Keratinocyte (primary cell): ENCODE data around the gene SLCO3A1. TPM values are rescaled to one million over a fixed set of nuclear protein-coding genes. Genes with fewer than 3 reads are reported as not detected.

Experiments used
- DNase-seq: peaks from one replicate; pipeline ENCODE4 v3.0.0-alpha.2; 2011; ENCODE audit warnings: low read depth, missing footprints, low spot score
- FAIRE-seq: peaks from 2 replicates; lab custom pipeline; 2011; peaks lifted over from hg19 to GRCh38; lab: Jason Lieb, UNC
- H2AFZ ChIP-seq: 2 replicates; pipeline ENCODE4 v1.6.0; 2012; ENCODE audit warnings: low read length, control low read depth, inconsistent platforms; ENCODE audit not compliant: control insufficient read depth
- H3K27ac ChIP-seq: 2 replicates; pipeline ENCODE4 v1.5.1; 2011; ENCODE audit warnings: low read length; ENCODE audit not compliant: control insufficient read depth, insufficient read depth
- H3K27me3 ChIP-seq: 3 replicates; pipeline ENCODE4 v1.6.0; 2011; ENCODE audit warnings: low read length; ENCODE audit not compliant: control insufficient read depth, insufficient read depth; ENCODE audit errors: extremely low read depth
- H3K36me3 ChIP-seq, 2 experiments: 2 replicates in 1 of 2; 3 replicates in 1 of 2; pipeline ENCODE4 v1.5.1; 2011; ENCODE audit warnings: low read length in 2 of 2, mild to moderate bottlenecking in 1 of 2; ENCODE audit not compliant: control insufficient read depth in 2 of 2, insufficient read depth in 2 of 2; ENCODE audit errors: extremely low read depth in 1 of 2
- H3K4me1 ChIP-seq: 3 replicates; pipeline ENCODE4 v1.5.1; 2011; ENCODE audit warnings: low read length; ENCODE audit not compliant: control insufficient read depth, insufficient read depth; ENCODE audit errors: extremely low read depth
- H3K4me2 ChIP-seq: 3 replicates; pipeline ENCODE4 v1.6.0; 2011; ENCODE audit warnings: low read depth, low read length; ENCODE audit not compliant: control insufficient read depth, insufficient read depth; ENCODE audit errors: extremely low read depth
- H3K4me3 ChIP-seq, 3 experiments: fragments of 200-600 bp in 1 of 3; sonication (generic) in 1 of 3; 2 replicates in 2 of 3; 3 replicates in 1 of 3; pipeline ENCODE4 v1.5.1; 2011 to 2016; ENCODE audit warnings: low read length in 3 of 3, mild to moderate bottlenecking in 3 of 3, control low read depth in 2 of 3, inconsistent platforms in 1 of 3, low read depth in 1 of 3, mixed read lengths in 1 of 3, mixed run types in 1 of 3, moderate library complexity in 1 of 3; ENCODE audit not compliant: control insufficient read depth in 2 of 3, insufficient read depth in 2 of 3; ENCODE audit errors: extremely low read depth in 1 of 3
- H3K79me2 ChIP-seq: 2 replicates; pipeline ENCODE4 v1.6.0; 2012; ENCODE audit warnings: low read length; ENCODE audit not compliant: control insufficient read depth, insufficient read depth
- H3K9ac ChIP-seq: 3 replicates; pipeline ENCODE4 v1.6.0; 2011; ENCODE audit warnings: low read length; ENCODE audit not compliant: control insufficient read depth, insufficient read depth; ENCODE audit errors: extremely low read depth
- H3K9me1 ChIP-seq: 3 replicates; pipeline ENCODE4 v1.6.0; 2011; ENCODE audit warnings: low read length; ENCODE audit not compliant: control insufficient read depth, insufficient read depth; ENCODE audit errors: extremely low read depth
- H3K9me3 ChIP-seq: 2 replicates; pipeline ENCODE4 v1.5.1; 2012; ENCODE audit warnings: low read depth, low read length; ENCODE audit not compliant: control insufficient read depth
- H4K20me1 ChIP-seq: 3 replicates; pipeline ENCODE4 v1.6.0; 2011; ENCODE audit warnings: low read length; ENCODE audit not compliant: control insufficient read depth, insufficient read depth; ENCODE audit errors: extremely low read depth
- CTCF ChIP-seq, 3 experiments: IDR thresholded peaks in 1 of 3; conservative IDR thresholded peaks in 1 of 3; optimal IDR thresholded peaks in 1 of 3; 2 replicates in 2 of 3; 3 replicates in 1 of 3; pipeline versions ENCODE3 to v1.5.1; 2011; ENCODE audit warnings: low read length in 3 of 3, mild to moderate bottlenecking in 3 of 3, moderate library complexity in 2 of 3, control low read depth in 1 of 3, inconsistent platforms in 1 of 3; ENCODE audit not compliant: insufficient read depth in 2 of 3; ENCODE audit errors: extremely low read depth in 1 of 3
- EZH2 ChIP-seq: IDR thresholded peaks from one replicate; pipeline ENCODE4 v1.6.1; 2012; ENCODE audit warnings: inconsistent platforms, mild to moderate bottlenecking, low read length, moderate library complexity
- dilution Hi-C: fragments of 300-500 bp; cut with MboI; formaldehyde crosslinking; loops from one replicate; pipeline ENCODE4 v1.7.0; 2020; ENCODE audit warnings: low sequenced_read_pairs; ENCODE audit not compliant: extremely low pct_ligation_motif_present
- polyA plus RNA-seq, 5 experiments: library from polyadenylated mRNA; depleted of rRNA in 3 of 5; stranded (reverse) in 3 of 5; stranded (forward) in 1 of 5; unstranded in 1 of 5; fragments of >200 nt; gene quantifications; 1 replicate in 1 of 5; 2 replicates in 3 of 5; 3 replicates in 1 of 5; pipeline versions ENCODE4 v1.2.1 to v1.2.3, GENCODE V29; 2011 to 2012; ENCODE audit warnings: missing spikeins in 2 of 5, low read depth in 1 of 5, low replicate concordance in 1 of 5

The SLCO3A1 gene
- polyA plus RNA-seq, 1 donor (not counting 4 experiments of a cell fraction or from before 2014, with no cell fraction given) = 21.3 TPM

- TF ChIP-seq CTCF (optimal IDR thresholded peaks at IDR 0.05 in 1 of 3, IDR thresholded peaks at IDR 0.05 in 1 of 3, conservative IDR thresholded peaks at IDR 0.05 in 1 of 3; ENCODE audit: extremely low read depth in 1 of 3, insufficient read depth in 2 of 3, low read length in 3 of 3) (no peak), EZH2 (no peak)
- Histone ChIP-seq H3K9me3 (peaks cover 3% of the 10 kb centered on the region), H3K27me3 (no peaks in the 10 kb centered on the region), H2AFZ (no peak overlapping the region), H3K36me3 (no peaks in the 10 kb centered on the region), H3K27ac (no peak overlapping the region), H3K4me1 (no peaks in the 10 kb centered on the region), H3K4me3 (no peak overlapping the region), H3K4me2 (no peak overlapping the region), H3K9me1 (no peaks in the 10 kb centered on the region), H3K9ac (no peak overlapping the region), H4K20me1 (no peaks in the 10 kb centered on the region), H3K79me2 (no peaks in the 10 kb centered on the region)
- FAIRE-seq = no peak
- dilution Hi-C loops = no loop called here
- no peak for DNase-seq
These were observed 39.6 kb upstream of the SLCO3A1 start for GRCh38 chr15:91813924-91814323.

DNA sequence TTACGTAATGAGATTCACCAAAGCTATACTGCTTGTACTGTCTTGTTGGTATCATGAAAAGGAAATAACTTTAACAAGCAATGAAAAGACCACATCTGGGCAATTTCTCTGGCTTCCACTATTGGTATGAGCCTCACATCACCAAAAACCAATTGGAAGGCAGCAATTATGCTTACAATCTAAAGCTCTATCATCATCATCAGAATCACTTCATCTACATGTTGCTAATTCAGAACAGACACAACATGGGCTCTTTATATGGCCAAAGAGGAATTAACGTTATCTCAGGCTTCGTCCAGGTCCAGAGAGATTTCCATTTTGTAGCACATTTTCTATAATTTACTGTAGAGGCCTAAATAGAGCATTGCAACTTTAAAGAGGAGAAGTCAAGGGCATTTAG lies 36.6 kb upstream of the SLCO3A1 start:
- no peaks in the 10 kb centered on the region for H3K79me2 ChIP-seq
- dilution Hi-C loops = no loop called here
- no peaks in the 10 kb centered on the region for H3K9me1 ChIP-seq
- DNase-seq (no peak), FAIRE-seq (no peak)
- H3K36me3 ChIP-seq = no peaks in the 10 kb centered on the region
- H3K9me3 ChIP-seq = peaks cover 6% of the 10 kb centered on the region
- no peak overlapping the region for H3K9ac ChIP-seq
- H3K4me1 ChIP-seq = peaks cover 6% of the 10 kb centered on the region
- H3K4me2 ChIP-seq = no peak overlapping the region
- no peak overlapping the region for H2AFZ ChIP-seq
- H3K4me3 ChIP-seq = no peak overlapping the region
- H3K27ac ChIP-seq = no peak overlapping the region
- no peaks in the 10 kb centered on the region for H3K27me3 ChIP-seq
- H4K20me1 ChIP-seq = no peaks in the 10 kb centered on the region
- TF ChIP-seq EZH2 (no peak), CTCF (optimal IDR thresholded peaks at IDR 0.05 in 1 of 3, IDR thresholded peaks at IDR 0.05 in 1 of 3, conservative IDR thresholded peaks at IDR 0.05 in 1 of 3; ENCODE audit: extremely low read depth in 1 of 3, insufficient read depth in 2 of 3, low read length in 3 of 3) (no peak)
